Measurements from ENCODE around the gene CEP112.
A peak's percentile ranks its signal among the peaks of the same experiment; 100 is the strongest.

CEP112 gene

GRCh38 chr17:66210208-66210574, 18.3 kb upstream of the CEP112 start:
- TF ChIP-seq CTCF (IDR thresholded peaks at IDR 0.05; ENCODE audit: borderline replicate concordance, insufficient read depth, low read depth, low read length) = no peak
- H3K4me3 ChIP-seq (ENCODE audit: low read depth, low read length) = no peak overlapping the region

GRCh38 chr17:66207936-66208335, 16.0 kb upstream of the CEP112 start:
- TF ChIP-seq CTCF (IDR thresholded peaks at IDR 0.05; ENCODE audit: borderline replicate concordance, insufficient read depth, low read depth, low read length) = no peak

GRCh38 chr17:66203274-66204015, 11.5 kb upstream of the CEP112 start:
- H3K4me3 ChIP-seq (ENCODE audit: low read depth, low read length) = no peak overlapping the region
- TF ChIP-seq CTCF (IDR thresholded peaks at IDR 0.05; ENCODE audit: borderline replicate concordance, insufficient read depth, low read depth, low read length) = no peak

More at GRCh38 chr17:66207936-66208335, 16.0 kb upstream of the CEP112 start:
- H3K4me3 ChIP-seq (ENCODE audit: low read depth, low read length) = no peak overlapping the region

- no peak overlapping the region for H3K4me3 ChIP-seq (ENCODE audit: low read depth, low read length)
- TF ChIP-seq CTCF (IDR thresholded peaks at IDR 0.05; ENCODE audit: borderline replicate concordance, insufficient read depth, low read depth, low read length) = peak; percentile 42; the same call in 1 of the 2 replicates
Observed at GRCh38 chr17:66200685-66201092, 8.8 kb upstream of the CEP112 start.

GRCh38 chr17:66198242-66198641, 6.3 kb upstream of the CEP112 start:
- H3K4me3 ChIP-seq (ENCODE audit: low read depth, low read length) = no peak overlapping the region
- TF ChIP-seq CTCF (IDR thresholded peaks at IDR 0.05; ENCODE audit: borderline replicate concordance, insufficient read depth, low read depth, low read length) = no peak

GRCh38 chr17:66192378-66192687, 400 bp upstream of the CEP112 start:
- no peak for TF ChIP-seq CTCF (IDR thresholded peaks at IDR 0.05; ENCODE audit: borderline replicate concordance, insufficient read depth, low read depth, low read length)

More at GRCh38 chr17:66192378-66192687, 400 bp upstream of the CEP112 start:
- no peak overlapping the region for H3K4me3 ChIP-seq (ENCODE audit: low read depth, low read length)
